ENCODE measurements around the gene RETREG3.
"Not testable (repeated sequence)": the region's sequence is repeated elsewhere in the genome, so short reads cannot be mapped to it uniquely, and the experiment has no call there.

RETREG3 gene

GRCh38 chr17:42612013-42612412, 2.8 kb upstream of the RETREG3 start:
- DNase-seq: no peak

- DNase-seq: not testable (repeated sequence)
Observed at GRCh38 chr17:42609814-42610801, 934 bp upstream of the RETREG3 start.

DNA sequence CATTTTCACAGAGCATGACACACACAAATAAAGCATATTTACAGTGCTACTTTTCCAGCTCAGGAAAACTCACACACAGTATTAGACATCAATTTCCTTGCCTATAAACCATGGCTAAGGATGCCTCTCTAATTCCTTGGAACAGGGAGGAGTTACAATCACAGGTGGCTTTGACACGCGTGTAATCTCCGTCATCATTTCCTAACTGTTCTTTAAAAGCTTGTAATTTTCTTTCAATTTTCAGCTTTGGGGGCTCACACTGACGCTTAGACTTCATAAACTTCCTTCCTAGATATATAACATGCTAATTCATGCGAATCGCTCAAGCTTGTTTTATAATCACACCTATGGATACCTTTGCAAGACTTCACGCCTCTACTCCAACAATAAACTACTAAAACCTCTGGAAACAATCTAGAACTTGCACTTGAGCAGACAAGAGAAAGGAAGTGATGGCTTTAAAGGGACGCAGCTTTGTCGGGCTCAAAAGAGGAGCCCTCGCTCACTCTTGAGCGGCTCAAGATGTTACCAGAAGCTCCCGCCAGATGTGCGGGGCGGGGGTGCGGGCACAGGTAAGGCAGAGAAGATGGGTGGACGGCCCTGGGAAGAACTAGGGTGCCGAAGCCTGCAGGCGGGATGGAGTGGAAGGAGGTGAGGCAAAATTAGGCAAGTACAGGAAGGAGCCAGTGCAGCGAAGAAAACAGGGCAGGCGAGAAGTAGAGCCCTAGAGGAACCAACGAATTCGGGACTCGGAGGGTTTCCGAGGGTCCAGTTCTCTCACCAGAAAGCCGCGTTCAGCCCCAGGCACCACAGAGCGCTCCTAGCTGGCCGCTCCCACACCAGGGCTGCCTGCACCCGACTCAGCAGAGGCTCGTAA, 631 bp downstream of the RETREG3 start:
- no peak for DNase-seq

DNA sequence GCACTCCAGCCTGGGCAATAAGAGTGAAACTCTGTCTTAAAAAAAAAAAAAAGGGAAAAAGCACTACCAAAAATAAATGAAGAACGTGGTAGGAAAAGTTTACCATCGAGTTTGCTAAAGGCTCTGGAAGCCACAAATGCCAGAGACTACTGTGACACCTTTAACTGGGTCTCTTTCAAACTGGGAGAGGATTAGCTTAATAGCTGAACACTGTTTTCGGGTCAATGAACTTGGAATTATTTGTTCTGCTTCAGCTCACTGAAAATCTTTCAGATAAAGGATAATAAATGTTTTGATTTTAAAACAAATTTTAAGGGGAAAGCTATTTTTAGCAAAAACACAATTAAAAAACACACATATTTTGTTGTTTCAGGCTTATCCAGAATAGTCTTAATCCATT, 1.4 kb downstream of the RETREG3 start:
- DNase-seq: no peak

DNA sequence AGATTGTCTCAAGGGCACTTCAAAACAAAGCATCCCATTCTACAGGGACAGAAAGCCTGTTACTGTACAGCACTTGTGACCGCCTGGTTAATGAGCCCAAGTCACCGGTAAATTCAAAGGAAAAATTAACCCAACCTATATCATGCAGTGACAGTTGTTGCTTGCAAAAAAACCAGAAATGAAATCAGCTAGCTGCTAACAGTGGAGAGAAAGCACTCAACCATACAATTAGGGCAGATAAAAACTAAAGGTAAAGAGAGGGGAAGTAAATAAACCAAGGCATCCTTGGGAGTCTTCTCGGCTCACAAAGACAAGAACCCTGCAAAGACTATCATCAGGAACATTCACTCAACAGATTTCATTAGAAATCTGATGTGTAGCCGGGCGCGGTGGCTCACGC, 5.9 kb downstream of the RETREG3 start:
- no peak for DNase-seq

- no peak for DNase-seq
Observed at GRCh38 chr17:42598905-42599304, 10.3 kb downstream of the RETREG3 start.

DNA sequence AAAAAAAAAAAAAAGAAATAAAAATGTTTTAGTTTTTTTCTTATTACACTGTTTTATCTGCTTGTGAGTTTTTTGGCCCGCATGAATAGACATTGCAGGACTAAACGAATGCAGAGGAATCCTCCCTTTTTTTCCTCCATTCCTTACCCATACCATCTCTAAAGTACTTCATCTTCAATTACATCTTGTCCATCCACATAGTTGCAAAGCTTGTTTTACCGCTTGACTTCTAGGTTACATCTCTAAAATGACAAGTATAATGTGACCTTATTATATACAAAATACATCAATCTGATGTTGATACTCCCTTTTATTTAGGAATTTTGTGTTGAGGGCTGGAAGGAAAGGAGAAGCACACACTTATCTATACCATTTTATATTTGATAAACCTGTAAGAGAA, 12.8 kb downstream of the RETREG3 start:
- DNase-seq: no peak

DNA sequence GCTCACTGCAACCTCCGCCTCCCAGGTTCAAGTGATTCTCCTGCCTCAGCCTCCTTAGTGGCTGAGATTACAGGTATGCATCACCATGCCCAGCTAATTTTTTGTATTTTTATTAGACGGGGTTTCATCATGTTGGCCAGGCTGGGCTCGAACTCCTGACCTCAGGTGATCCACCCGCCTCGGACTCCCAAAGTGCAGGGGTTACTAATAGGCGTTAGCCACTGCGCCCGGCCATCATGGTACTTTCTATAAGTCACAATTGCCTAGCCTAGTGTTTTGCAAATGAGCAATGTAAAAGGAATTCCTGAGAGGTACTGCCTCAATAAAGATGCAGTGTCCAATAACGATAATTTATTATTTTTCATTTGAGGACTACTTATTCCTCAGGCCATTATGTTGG, 17.8 kb downstream of the RETREG3 start:
- DNase-seq: no peak

GRCh38 chr17:42590886-42591285, 18.3 kb downstream of the RETREG3 start:
- no peak for DNase-seq

DNA sequence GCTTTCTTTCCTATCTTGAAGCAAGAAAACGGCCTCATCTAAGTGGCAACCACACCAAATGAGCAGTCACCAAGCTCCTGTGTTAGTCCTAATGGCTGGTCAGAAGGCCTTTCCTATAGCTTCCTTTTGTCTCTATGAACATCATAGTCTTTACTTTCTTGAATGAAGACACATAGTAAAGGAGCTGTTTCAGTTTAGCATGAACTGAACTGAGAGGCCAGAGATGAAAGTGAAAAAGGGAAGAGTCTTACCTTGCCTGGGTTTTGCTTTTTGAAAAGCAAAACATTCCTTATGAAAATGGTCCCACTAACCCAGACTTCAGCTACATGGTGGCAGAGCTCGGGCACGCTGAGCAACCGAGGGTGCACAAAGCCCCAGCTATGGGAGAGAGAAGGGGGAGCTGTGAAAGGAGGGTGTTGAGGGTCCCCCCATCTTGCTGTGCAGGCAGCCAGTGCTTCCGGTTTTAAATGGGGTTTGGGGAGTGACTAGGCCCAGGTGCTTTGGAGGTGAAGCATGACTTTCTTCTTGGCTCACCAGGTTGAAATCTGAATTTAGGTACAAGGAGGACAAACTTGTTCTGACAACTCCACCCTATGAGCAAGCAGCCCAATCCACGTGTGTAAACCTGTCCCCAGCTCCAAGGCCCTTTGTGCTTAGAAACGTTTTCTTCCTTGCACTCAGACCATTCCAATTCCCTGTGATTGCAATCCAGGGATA, 22.5 kb downstream of the RETREG3 start:
- DNase-seq: no peak

- DNase-seq: no peak
Observed at GRCh38 chr17:42585353-42585752, 23.8 kb downstream of the RETREG3 start.

DNA sequence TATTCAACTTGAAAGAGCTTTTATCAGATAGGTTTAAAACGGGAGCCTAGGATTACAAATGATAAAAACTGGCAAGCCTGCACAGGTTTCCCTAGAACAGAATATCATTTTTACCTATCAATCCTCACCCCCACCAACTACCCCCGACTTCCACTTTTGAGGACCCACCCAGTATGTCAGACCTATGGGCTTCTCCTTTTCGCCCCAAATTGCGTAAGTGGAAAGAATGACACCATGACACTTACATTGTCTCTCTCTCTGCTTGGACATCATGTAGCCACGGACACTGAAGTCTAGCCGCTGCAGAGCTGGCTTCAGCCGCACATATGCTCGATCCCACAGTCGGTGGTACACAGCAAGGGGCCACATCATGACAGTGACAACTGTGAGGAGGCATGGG, 24.3 kb downstream of the RETREG3 start:
- DNase-seq: no peak

DNA sequence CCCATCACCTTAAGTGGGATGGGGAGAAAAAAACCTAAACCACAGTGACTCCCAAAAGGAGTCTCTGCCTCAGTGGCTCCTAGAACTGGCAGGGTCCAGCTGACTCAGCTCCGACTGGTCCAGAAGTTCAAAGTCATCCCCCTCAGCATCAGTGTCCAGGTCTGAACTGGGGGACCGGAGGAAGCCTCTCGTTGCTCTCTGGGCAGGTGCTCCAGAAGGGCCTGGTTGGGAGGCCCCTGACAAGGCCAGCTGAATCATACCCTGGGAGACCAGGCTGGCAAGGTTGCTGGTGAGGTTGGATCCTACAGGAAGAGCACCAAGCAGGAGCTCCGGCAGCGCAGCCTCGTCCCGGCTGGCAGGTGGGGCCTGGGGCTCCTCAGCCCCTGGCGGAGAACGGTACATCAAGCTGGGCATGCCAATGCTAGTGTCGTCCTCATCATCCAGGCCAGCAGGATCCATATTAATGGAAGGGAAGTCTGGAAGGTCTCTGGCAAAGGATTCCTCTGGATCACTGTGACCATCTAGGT, 27.4 kb downstream of the RETREG3 start:
- DNase-seq: no peak

DNA sequence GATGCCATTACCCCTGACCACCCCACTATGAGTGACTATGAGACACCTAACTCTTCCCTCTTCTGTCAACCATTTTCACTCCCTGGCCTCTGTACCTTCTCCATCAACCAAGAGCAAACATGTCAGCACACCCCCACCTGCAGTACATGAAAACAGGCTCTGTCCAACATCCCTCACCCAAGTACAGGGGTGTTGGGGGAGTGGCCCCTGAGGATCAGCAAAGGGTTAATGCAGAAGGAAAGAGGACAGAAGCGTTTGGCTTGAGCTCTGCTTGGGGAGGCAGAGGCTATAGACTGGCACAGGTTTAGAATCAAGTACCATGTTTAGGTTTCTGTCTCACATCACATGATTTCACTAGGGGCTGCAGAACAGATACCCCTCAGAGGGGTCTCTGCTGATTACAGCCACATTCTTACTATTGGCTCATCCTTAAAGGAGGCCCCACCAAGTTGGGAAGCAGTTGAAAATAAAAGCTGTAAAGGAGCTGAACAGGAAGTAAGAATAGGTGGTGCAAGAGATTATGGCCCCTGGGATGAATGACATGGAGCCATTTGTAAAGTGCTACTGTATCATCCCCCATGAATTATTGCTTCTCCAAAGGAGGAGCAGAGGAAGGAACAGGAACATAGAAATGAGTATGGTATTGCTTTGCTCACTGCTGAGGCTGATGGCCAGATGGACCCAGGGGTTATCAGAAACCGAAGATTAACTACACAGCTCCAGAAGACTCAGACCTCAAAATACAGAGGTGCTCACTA, 29.2 kb downstream of the RETREG3 start:
- DNase-seq: no peak

DNA sequence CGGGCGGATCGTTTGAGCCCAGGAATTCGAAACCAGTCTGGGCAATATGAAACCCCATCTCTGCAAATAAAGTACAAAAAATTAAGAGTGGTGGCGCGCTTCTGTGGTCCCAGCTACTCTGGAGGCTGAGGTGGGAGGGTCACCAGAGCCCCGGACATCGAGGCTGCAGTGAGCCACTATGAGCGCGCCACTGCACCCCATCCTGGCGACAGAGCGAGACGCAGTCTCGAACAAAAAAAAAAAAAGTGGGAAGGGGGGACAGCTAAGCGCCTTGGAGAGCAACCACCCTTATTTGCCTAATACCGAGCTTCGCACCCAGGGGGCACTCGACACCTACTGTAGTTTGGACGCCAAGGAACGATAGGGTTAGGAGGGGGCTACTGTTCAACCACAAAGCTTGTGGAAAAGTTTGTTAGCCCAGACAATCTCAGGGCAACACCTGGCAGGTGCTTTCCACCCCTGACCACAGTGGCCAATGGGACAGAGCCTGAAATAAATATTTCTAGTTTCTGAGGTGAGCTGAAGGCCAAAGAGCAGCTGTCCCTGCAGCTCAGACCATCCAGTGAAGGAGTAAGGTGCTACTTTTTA, 30.8 kb downstream of the RETREG3 start:
- DNase-seq: peak; percentile 31 to 43

DNA sequence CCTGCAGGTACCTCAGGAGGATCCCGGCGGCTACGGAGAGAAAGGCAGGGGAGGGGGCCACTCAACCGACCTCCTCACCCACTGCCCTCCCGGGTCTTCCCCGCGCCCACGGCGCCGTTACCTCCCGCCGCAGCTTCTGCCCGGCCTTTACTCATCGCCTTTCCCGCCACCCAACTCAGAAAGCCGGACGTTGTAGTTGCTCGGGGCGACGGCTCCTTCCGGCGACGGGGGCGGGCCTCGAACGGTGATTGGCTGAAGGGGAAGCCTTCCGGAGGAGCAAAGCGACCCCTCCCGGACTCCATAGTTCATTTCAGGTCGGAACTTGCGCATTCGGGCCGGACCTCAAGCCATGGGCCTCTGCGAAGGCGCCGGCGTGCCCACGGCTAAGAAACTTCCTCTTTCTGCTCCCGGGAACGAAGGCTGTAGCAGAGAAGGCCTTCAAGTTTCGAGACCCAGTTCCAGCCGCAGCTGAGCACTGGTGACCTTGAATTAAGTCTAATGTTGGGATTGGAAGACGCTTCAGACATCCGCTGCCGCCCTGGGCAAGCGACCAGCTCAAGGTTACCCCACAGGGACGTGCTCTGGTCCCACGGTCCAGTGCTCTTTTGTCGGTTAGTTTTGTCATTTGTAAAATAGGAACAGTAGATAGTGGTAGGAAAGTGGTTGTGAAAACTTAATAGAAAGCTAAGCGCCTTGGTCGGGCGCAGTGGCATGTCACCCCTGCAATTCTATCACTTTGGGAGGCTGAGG, 31.5 kb downstream of the RETREG3 start, which contains the start of gene PSMC3IP:
PSMC3IP (minus strand) TSS at position 198 of the 750 bp plus-strand sequence; CDS start at position 155, 43 bp downstream.
- peak; percentile 90 to 92 for DNase-seq

DNA sequence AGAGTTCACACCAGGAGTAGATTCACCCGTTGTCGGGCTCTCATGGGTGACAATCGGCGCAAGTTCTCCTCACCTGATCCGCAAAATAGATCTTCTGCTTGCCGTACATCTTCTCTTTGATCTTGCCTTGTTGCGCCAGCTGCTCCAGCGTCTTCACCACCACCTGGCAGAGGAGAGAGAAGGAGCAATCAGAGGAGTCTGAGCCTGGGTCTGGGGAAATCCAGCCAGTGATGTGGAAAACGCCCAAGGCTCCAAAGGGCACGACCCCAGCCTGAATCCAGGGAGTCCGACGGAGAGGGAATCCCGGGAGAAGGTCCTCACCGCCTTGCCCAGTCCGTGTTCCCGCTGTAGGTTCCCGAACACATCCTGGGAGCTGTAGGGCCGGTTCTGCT, 32.0 kb downstream of the RETREG3 start:
- DNase-seq: no peak

- DNase-seq: no peak
Observed at GRCh38 chr17:42574463-42574862, 34.7 kb downstream of the RETREG3 start.

DNA sequence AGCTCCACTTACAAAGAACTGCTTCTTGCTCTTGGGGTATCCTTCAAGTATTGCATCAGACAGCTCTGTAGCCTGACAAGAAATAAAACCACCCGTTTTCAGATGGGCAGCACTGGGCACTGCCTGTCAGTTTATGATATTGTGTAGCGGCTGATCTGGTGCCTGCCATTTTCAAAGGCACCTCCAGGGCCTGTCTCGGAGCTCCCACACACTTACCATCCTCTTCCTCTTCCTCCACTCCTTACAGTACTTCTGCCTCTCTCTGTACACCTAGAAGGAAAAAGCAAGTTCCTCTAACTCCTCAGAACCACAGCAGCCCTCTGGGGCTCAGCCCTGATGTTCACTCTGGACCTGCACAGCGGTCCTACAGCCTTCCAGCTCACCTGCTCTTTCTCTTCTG, 36.1 kb downstream of the RETREG3 start:
- no peak for DNase-seq

- DNase-seq: no peak
Observed at GRCh38 chr17:42571435-42572225, 37.5 kb downstream of the RETREG3 start.

All from hippocampal formation (tissue), 2 donors.